PC-3 (cell line): ENCODE measurements around the gene ADAM19.

Experiments
- EZH2 ChIP-seq: fragments of 300-600 bp; sonication (generic); IDR thresholded peaks from one replicate; pipeline ENCODE4 v1.6.1; 2017; ENCODE audit warnings: antibody characterized with exemption, mild to moderate bottlenecking, low read length; ENCODE audit not compliant: unreplicated experiment
- EZH2phosphoT487 ChIP-seq: fragments of 300-600 bp; sonication (generic); IDR thresholded peaks from 2 replicates; pipeline ENCODE4 v1.6.1; 2018; ENCODE audit warnings: mild to moderate bottlenecking, antibody characterized with exemption, low read length, borderline replicate concordance
- TF ChIP-seq, protein P1 (sequence below): fragments of 300-600 bp; sonication (generic); conservative IDR thresholded peaks from 2 replicates; pipeline ENCODE4 v1.5.1; 2017; ENCODE audit warnings: antibody characterized with exemption, low read depth, mild to moderate bottlenecking, low read length

DNA sequence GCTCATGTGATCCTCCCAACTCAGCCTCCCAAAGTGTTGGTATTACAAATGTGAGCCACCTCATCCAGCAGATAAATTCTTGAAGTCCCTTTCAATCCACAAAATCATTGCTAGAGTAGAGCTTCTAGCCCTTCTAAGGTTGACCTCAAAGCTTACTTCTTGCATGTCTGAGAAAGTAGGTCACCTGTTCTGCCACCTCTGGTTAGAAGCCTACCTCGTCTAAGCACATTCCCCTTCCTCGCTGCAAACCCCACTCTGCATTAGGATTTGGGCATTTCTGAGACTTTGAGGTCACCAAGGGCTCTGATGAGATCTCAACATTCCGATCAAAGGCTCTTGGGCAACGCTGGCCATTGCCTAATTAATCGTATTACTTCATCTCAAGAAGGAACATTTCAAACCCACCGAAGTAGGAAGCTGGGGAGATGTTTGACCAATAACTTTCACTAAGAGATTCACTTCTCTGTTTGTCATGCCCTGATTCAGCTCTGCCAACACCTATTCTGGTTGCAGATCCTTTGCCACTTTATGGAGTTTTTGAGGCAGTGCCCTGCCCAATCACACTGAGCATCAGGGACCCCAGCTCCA, 8.6 kb downstream of the ADAM19 start:
- TF ChIP-seq, protein P1, sequence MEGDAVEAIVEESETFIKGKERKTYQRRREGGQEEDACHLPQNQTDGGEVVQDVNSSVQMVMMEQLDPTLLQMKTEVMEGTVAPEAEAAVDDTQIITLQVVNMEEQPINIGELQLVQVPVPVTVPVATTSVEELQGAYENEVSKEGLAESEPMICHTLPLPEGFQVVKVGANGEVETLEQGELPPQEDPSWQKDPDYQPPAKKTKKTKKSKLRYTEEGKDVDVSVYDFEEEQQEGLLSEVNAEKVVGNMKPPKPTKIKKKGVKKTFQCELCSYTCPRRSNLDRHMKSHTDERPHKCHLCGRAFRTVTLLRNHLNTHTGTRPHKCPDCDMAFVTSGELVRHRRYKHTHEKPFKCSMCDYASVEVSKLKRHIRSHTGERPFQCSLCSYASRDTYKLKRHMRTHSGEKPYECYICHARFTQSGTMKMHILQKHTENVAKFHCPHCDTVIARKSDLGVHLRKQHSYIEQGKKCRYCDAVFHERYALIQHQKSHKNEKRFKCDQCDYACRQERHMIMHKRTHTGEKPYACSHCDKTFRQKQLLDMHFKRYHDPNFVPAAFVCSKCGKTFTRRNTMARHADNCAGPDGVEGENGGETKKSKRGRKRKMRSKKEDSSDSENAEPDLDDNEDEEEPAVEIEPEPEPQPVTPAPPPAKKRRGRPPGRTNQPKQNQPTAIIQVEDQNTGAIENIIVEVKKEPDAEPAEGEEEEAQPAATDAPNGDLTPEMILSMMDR: no peak
- TF ChIP-seq EZH2 (no peak), EZH2phosphoT487 (no peak)
